Hematopoietic multipotent progenitor cell (in vitro differentiated cells): ENCODE measurements around the gene MORN1. TPM values are rescaled to one million over a fixed set of nuclear protein-coding genes. Genes with fewer than 3 reads are reported as not detected.
"Not testable (repeated sequence)": the region's sequence is repeated elsewhere in the genome, so short reads cannot be mapped to it uniquely, and the experiment has no call there.

Experiments
- DNase-seq, 3 donors: peaks; one replicate each; pipeline ENCODE4 v3.0.0-alpha.2; 2011 to 2015; ENCODE audit warnings: low read depth in 2 of 3, low spot score in 2 of 3
- total RNA-seq: library from RNA; depleted of rRNA; stranded (reverse); fragments of >200 nt; gene quantifications from one replicate; pipeline ENCODE4 v1.2.3, GENCODE V29; 2012

Gene MORN1
- total RNA-seq, 1 donor: 17.8 TPM

GRCh38 chr1:2298685-2299084, 92.7 kb downstream of the MORN1 start:
- no peak for DNase-seq

GRCh38 chr1:2297246-2298011, 93.9 kb downstream of the MORN1 start:
- no peak for DNase-seq

- DNase-seq: no peak
Measured at GRCh38 chr1:2296614-2297013, 94.7 kb downstream of the MORN1 start.

GRCh38 chr1:2296211-2296610, 95.1 kb downstream of the MORN1 start:
- not testable (repeated sequence) for DNase-seq

GRCh38 chr1:2295526-2295925, 95.8 kb downstream of the MORN1 start:
- DNase-seq: no peak

GRCh38 chr1:2294725-2295078, 96.7 kb downstream of the MORN1 start:
- DNase-seq: no peak

GRCh38 chr1:2294033-2294724, 97.2 kb downstream of the MORN1 start:
- peak in 1 of 3 donors; percentile 63 for DNase-seq

DNA sequence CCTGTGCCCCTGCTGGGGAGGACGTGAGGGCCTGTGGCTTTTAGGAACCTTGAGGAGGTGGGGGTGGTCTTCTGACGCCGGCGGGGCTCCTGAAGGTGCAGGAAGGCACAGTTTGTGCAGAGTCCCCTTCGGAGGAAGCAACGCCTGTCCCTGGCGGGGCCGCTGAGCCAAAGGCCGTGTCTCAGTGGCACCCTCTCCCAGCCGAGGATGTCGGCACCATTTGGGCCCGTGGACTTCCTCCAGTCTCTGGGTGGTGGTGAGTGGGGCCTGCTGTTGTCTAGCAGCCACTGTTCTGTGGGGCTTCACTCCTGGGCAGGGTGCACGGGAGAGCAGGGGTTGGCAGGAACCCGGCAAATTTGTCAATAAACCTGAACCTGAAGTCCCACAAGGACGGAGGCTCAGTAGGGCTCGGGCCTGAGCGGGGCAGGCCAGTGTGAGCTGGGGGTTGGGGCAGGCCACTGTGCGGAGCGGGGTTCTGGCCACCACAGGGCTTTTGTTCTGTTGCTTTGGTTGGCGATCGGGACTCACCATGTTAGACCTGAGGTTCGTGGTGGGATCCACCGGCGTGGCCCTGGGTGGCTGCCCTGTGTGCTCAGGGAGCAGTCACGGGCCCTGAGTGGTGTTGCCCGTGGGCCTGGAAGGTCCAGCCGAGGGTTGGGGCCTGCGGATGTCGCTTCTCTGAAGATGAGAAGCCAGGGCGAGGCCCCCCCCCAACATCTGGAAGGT, 98.5 kb downstream of the MORN1 start:
- DNase-seq: no peak

DNA sequence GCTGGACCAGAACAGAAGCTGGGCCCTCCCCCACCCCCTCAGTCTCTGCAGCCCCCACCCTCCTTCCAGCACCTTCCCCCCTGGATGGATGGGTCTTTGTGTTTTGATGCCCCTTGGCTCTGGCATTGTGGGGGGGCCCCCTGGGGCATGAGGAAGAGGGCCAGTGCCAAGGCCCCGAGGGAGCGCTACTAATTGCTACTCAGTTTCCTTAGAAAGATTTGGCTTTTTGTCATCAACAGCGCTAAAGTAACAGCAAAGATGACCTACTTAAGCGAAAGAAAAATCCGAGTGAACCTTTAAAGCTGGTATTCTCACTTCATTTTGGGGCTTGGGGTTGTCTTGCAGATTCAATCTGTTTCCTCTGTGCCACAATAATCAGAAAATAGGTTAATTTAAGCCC, 99.8 kb downstream of the MORN1 start:
- DNase-seq: no peak

GRCh38 chr1:2290595-2291510, 100.5 kb downstream of the MORN1 start:
- DNase-seq: peak in 2 of 3 donors; percentile 97 to 99

DNA sequence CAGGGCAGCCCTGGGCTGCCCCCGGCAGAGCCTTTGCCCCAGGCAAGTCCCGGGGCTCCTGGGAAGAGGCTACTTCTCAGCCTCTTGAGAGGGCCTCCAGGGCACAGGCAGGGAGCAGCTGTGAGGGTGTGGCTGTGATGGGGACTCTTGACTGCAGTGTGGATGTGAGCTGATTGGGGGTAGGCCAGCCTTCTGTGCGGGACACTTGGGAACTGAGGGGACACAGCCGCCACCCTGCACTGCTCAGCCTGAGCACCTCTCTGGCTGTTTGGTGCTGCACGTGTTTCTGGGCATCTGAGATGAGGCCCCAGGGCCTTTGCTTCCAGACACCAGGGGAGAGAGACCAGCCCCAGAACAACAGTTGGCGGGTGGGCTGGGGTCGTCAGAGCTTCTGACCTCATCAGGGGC, 101.2 kb downstream of the MORN1 start:
- DNase-seq: no peak

DNA sequence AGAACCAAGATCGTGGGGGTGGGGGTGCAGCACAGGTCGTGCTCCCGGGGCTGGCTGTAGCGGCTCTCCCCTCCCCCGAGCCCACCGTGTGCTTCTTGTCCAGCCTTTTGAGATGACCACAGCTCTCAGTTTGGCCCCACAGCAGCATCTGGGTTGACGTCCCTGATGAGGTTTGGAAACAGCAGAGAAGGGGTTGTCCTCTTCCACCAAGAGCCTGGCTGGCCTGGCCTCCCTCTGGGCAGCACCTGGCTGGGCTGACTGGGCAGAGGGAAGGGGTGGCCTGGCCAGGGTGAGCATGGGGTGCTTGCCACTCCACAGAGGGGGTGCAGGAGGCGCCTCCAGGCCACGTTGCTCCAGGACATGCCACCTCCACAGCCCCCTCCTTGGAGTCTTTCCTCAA, 101.7 kb downstream of the MORN1 start:
- no peak for DNase-seq

DNA sequence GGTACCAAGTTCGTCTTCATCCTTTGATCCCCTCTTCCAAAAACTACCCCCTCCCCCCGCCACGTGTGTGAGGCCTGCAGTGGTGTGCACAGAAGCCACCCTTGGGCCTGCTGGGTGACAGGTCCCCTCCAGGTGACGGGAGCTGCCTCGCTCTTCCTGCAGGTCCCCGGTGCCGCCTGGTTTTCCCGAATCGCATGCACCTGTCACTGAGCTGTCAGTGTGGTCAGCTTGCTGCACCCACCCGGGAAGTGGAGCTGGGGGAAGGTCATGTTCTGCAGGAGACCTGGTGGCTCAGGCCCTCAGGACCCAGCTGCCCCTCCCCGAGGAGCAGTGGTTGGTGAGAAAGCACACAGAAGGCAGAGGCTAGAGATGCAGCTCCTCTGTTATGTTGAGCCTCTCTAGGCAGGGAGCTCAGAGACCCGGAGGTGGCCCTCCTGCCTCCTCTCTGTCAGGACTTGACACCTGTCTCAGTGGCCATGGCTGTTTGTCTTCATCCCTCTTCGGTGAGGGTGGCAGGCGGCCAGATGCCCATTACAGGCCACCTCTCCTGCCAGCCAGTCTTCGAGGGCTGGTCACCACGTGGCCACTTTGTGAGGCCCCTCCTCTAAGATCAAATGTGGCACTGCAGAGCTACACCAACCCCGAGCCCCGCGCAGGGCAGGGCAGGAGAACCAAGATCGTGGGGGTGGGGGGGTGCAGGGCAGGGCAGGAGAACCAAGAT, 102.4 kb downstream of the MORN1 start:
- DNase-seq: no peak

DNA sequence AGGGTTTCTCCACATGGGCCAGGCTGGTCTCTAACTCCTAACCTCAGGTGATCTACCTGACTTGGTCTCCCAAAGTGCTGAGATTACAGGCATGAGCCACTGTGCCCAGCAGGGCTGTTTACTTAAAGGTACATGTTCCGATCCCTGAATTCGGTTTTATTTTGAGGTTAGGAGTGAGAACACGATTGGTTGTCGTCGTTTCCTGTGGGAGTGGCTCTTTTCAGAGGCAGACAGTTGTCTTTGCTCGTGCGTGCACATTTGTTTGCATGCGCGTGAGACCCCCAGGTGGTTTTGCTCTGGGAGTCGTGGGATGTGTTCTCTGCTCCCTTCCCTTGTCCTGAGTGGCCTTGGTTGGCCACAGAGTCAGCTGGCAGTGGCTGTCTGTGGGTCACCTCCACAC, 103.0 kb downstream of the MORN1 start:
- no peak for DNase-seq

- DNase-seq: no peak
Measured at GRCh38 chr1:2287649-2288048, 103.7 kb downstream of the MORN1 start.

GRCh38 chr1:2286923-2287322, 104.4 kb downstream of the MORN1 start:
- no peak for DNase-seq

- no peak for DNase-seq
Measured at GRCh38 chr1:2284932-2285331, 106.4 kb downstream of the MORN1 start.

DNA sequence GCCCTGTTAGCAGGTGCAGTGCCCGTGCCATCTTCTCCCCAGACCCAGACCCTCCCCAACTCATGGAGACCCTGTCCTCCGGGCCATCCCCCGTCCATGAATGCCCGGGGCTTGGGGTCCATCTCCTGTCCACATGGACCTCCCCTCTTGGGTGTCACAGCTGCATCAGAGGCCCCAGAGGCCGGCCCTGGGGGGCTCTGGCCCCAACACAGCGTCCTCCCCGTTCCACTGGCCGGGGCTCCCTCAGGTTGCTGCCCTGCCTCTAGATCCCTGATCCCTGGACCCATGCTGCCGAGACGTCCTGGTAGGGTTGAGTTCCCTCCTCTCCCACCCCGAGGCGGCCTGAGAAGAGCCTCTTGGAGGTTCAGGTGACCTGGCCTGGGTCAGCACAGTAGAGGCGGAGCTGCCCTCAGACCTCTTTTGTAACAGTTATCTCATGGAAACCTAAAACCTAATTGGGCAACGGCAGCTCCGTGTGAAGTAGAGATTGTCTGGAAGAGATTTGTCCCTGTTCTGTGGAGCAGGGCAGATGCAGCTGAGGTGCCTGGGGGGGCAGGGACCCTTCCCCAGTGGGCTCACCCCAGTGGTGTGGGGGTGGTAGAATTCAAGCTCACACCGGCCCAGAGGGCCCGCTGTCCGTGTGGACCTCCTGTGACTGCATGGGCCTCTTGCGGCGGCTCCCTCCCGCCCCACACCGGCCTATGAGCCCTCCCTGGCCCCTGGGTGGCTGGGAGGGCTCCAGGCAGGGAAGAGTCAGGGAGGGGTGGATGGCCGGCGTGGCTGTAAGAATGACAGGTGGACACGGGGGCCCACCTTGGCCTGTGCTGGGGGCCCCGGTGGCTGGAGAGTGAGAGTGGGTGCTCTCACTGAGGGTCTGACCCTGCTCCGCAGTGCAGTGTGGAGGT, 107.1 kb downstream of the MORN1 start:
- DNase-seq: no peak

DNA sequence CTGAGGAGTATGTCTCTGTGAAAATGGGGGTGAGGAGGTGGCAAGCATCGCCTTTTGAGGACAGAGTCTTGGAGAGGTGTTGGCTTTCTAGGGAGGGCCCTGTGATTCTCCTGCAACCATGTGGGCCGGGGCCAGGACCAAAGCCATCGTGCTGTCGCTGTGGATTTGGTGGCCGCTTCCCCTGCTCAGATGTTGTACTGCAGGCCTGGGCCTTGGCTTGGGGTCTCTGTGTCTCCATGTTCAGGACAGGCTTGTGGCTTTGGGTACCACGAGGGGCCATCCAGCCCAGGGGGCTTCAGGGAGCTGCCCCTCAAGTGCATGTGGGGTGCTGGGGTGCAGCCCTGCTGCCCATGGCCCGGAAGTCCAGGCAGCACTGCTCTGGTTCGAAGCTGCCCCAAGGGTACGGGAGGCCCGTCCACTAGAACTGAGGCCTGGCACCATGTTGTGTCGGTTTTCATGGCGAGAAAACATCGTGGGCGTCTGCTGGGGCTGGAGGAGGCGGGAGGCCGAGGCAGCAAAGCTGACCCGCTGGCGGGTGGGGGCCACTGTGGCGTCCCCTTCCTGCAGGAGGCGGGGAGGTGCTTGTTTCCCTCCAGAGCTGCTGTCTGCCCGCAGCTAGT, 107.9 kb downstream of the MORN1 start:
- DNase-seq: no peak
